HepG2 (cell line): ENCODE measurements around the gene THRB. TPM values are rescaled to one million over a fixed set of nuclear protein-coding genes. Genes with fewer than 3 reads are reported as not detected.

ENCODE experiments used
- ATAC-seq: fragments of 200-7000 bp; cut with Tn5 transposase; 3 replicates; pipeline ENCODE4 v1.9.1; 2020; ENCODE audit warnings: mild to moderate bottlenecking, moderate library complexity
- BruUV-seq: library from RNA; stranded (reverse); fragments of 400-500 nt; replicated peaks from 2 replicates; lab custom pipeline; 2021; lab: Mats Ljungman, UMichigan
- CTCF ChIA-PET: fragments of 300-600 bp; formaldehyde crosslinking; extraction: SDS; loops from one replicate; lab custom pipeline; 2021; ENCODE audit warnings: low total read pairs, inconsistent platforms, low intra/inter-chr PET ratio; lab: Yijun Ruan, JAX
- POLR2A ChIA-PET: fragments of 350-600 bp; sonication (Branson Sonifier 250); formaldehyde crosslinking; loops from one replicate; lab custom pipeline; 2020; ENCODE audit warnings: antibody characterized with exemption, inconsistent platforms; lab: Yijun Ruan, JAX
- DNase-seq: peaks from one replicate; pipeline ENCODE4 v3.0.0-alpha.2; 2015; ENCODE audit warnings: low spot score
- FAIRE-seq: peaks from 3 replicates; lab custom pipeline; 2011; peaks lifted over from hg19 to GRCh38; lab: Jason Lieb, UNC
- H2AFZ ChIP-seq: one replicate; pipeline ENCODE4 v1.6.1; 2011; ENCODE audit warnings: low read length, inconsistent platforms
- H3K27ac ChIP-seq: fragments of 300-600 bp; 3 replicates; pipeline ENCODE4 v1.8.0; 2011; ENCODE audit warnings: mixed run types, mild to moderate bottlenecking, mixed read lengths, low read length, inconsistent platforms; ENCODE audit not compliant: insufficient read depth; ENCODE audit errors: extremely low read length
- H3K27me3 ChIP-seq, 2 experiments: fragments of 200-600 bp in 1 of 2; 2 replicates in 1 of 2; 3 replicates in 1 of 2; pipeline versions ENCODE4 v1.6.0 to v1.8.0; 2011; ENCODE audit warnings: low read length in 2 of 2, mild to moderate bottlenecking in 2 of 2, moderate library complexity in 2 of 2, inconsistent platforms in 1 of 2; ENCODE audit not compliant: insufficient read depth in 2 of 2, control insufficient read depth in 1 of 2
- H3K36me3 ChIP-seq, 2 experiments: fragments of 200-600 bp in 1 of 2; replicated peaks in 1 of 2; 2 replicates in 1 of 2; 3 replicates in 1 of 2; pipeline versions ENCODE4 v1.5.1 to v1.8.0; 2011; ENCODE audit warnings: low read length in 2 of 2, inconsistent platforms in 1 of 2; ENCODE audit not compliant: insufficient read depth in 2 of 2, control insufficient read depth in 1 of 2
- H3K4me1 ChIP-seq: 2 replicates; pipeline ENCODE4 v1.5.1; 2012; ENCODE audit warnings: low read length, inconsistent platforms; ENCODE audit not compliant: insufficient read depth
- H3K4me2 ChIP-seq: 2 replicates; pipeline ENCODE4 v1.6.0; 2011; ENCODE audit warnings: low read depth, low read length, inconsistent platforms
- H3K4me3 ChIP-seq, 3 experiments: fragments of 200-600 bp in 1 of 3; sonication (generic), shearing (Covaris generic) in 1 of 3; replicated peaks in 1 of 3; 2 replicates each; pipeline ENCODE4 v1.5.1; 2011 to 2016; ENCODE audit warnings: low read length in 3 of 3, inconsistent platforms in 2 of 3, low read depth in 2 of 3, mild to moderate bottlenecking in 2 of 3, control low read depth in 1 of 3, mixed read lengths in 1 of 3; ENCODE audit not compliant: insufficient read depth in 1 of 3
- H3K79me2 ChIP-seq: one replicate; pipeline ENCODE4 v1.6.1; 2011; ENCODE audit warnings: low read length, inconsistent platforms; ENCODE audit not compliant: insufficient read depth
- H3K9ac ChIP-seq: 2 replicates; pipeline ENCODE4 v1.6.0; 2011; ENCODE audit warnings: mild to moderate bottlenecking, low read depth, low read length, inconsistent platforms; ENCODE audit not compliant: insufficient read depth
- H3K9me3 ChIP-seq: 2 replicates; pipeline ENCODE4 v1.5.1; 2012; ENCODE audit warnings: mild to moderate bottlenecking, low read length
- H4K20me1 ChIP-seq: 2 replicates; pipeline ENCODE4 v1.6.0; 2011; ENCODE audit warnings: inconsistent platforms, mild to moderate bottlenecking, low read length, moderate library complexity; ENCODE audit not compliant: insufficient read depth
- BRF2 ChIP-seq: sonication (generic); formaldehyde crosslinking; IDR thresholded peaks from 2 replicates; pipeline ENCODE4 v1.8.1; 2022; ENCODE audit warnings: mild to moderate bottlenecking, missing genetic modification reagents
- CBFB ChIP-seq: sonication (generic); formaldehyde crosslinking; IDR thresholded peaks from 2 replicates; pipeline ENCODE4 v1.4.0; 2020; ENCODE audit warnings: missing genetic modification reagents
- DR1 ChIP-seq: sonication (generic); formaldehyde crosslinking; IDR thresholded peaks from 2 replicates; pipeline ENCODE4 v1.8.0; 2021; ENCODE audit warnings: mild to moderate bottlenecking, missing genetic modification reagents, inconsistent platforms
- HMGA1 ChIP-seq: sonication (generic); formaldehyde crosslinking; conservative IDR thresholded peaks from 2 replicates; pipeline ENCODE4 v1.4.0; 2020; ENCODE audit warnings: missing genetic modification reagents
- NFE2L2 ChIP-seq: fragments of 150-350 bp; IDR thresholded peaks from 2 replicates; pipeline ENCODE4 v1.6.1; 2014; ENCODE audit warnings: low read length
- NFIB ChIP-seq: sonication (generic); formaldehyde crosslinking; IDR thresholded peaks from 2 replicates; pipeline ENCODE4 v1.9.0; 2021; ENCODE audit warnings: missing genetic modification reagents, mild to moderate bottlenecking, borderline replicate concordance
- PRDM15 ChIP-seq: sonication (generic); formaldehyde crosslinking; IDR thresholded peaks from 2 replicates; pipeline ENCODE4 v1.4.0; 2020; ENCODE audit warnings: missing genetic modification reagents
- SP1 ChIP-seq, 2 experiments: fragments of 450-650 bp in 1 of 2; sonication (generic) in 1 of 2; formaldehyde crosslinking in 1 of 2; IDR thresholded peaks; 2 replicates each; pipeline versions ENCODE4 v1.4.0 to v1.6.1; 2016 to 2020; ENCODE audit warnings: missing genetic modification reagents in 1 of 2
- ZBTB10 ChIP-seq: sonication (generic); formaldehyde crosslinking; IDR thresholded peaks from 2 replicates; pipeline ENCODE4 v1.4.0; 2020; ENCODE audit warnings: missing genetic modification reagents, borderline replicate concordance
- ZNF138 ChIP-seq: sonication (generic); formaldehyde crosslinking; IDR thresholded peaks from 2 replicates; pipeline ENCODE4 v1.5.0; 2020; ENCODE audit warnings: mild to moderate bottlenecking, low read depth, missing genetic modification reagents
- ZNF44 ChIP-seq: sonication (generic); formaldehyde crosslinking; IDR thresholded peaks from 2 replicates; pipeline ENCODE4 v1.5.1; 2020; ENCODE audit warnings: mild to moderate bottlenecking, missing genetic modification reagents
- ZNF790 ChIP-seq: sonication (generic); formaldehyde crosslinking; IDR thresholded peaks from 2 replicates; pipeline ENCODE4 v1.8.0; 2022; ENCODE audit warnings: missing genetic modification reagents, mild to moderate bottlenecking, borderline replicate concordance
- WGBS: methylation state at CpG from one replicate; pipeline ENCODE4 v1.1.6; 2017; ENCODE audit warnings: low lambda C conversion rate; 5-methylcytosine and 5-hydroxymethylcytosine counted together
- in situ Hi-C: cut with HindIII; loops from 2 replicates; pipeline ENCODE4 v1.10.0; 2017; ENCODE audit warnings: low pct_unique_long_range_greater_than_20kb; ENCODE audit not compliant: extremely low pct_ligation_motif_present
- intact Hi-C: fragments of 100-400 bp; cut with micrococcal nuclease; formaldehyde crosslinking; loops from one replicate; pipeline ENCODE4 v1.10.0; 2022; ENCODE audit not compliant: unreplicated experiment
- polyA plus RNA-seq, 8 experiments: library from polyadenylated mRNA; depleted of rRNA in 3 of 8; stranded (reverse) in 7 of 8; unstranded in 1 of 8; fragments of >200 nt; fragmentation: Illumina TruSeq in 4 of 8; extraction: Trizol in 4 of 8; gene quantifications; 2 replicates each; pipeline versions ENCODE4 v1.2.1 to v1.2.3, GENCODE V29; 2011 to 2016; ENCODE audit warnings: low read depth in 4 of 8, missing spikeins in 1 of 8, mixed read lengths in 1 of 8; ENCODE audit not compliant: insufficient read depth in 1 of 8
- total RNA-seq, 5 experiments: library from RNA; depleted of rRNA; stranded (reverse); fragments of >200 nt; fragmentation: Illumina TruSeq; extraction: Trizol; gene quantifications; 2 replicates each; pipeline ENCODE4 v1.2.3, GENCODE V29; 2016; ENCODE audit warnings: low read depth in 1 of 5

Gene THRB
- total and polyA plus RNA-seq, 2 of the 13 experiments (the other 11 are each of a cell fraction or from before 2014, with no cell fraction given): 4.7 to 22.7 TPM

- Histone ChIP-seq H3K27ac (no peak overlapping the region), H3K36me3 (peaks cover 1 to 45% of the 10 kb centered on the region in 2 experiments), H3K27me3 (no peaks in the 10 kb centered on the region), H3K4me1 (no peaks in the 10 kb centered on the region), H3K79me2 (no peaks in the 10 kb centered on the region), H4K20me1 (no peaks in the 10 kb centered on the region), H3K9ac (no peak overlapping the region), H3K4me3 (no peak overlapping the region), H3K4me2 (no peak overlapping the region), H2AFZ (no peak overlapping the region), H3K9me3 (no peaks in the 10 kb centered on the region)
- FAIRE-seq: no peak
- no peak for ATAC-seq
- ChIA-PET CTCF (no interaction called here), POLR2A (no interaction called here)
- intact Hi-C loops (no loop called here), in situ Hi-C loops (no loop called here)
- WGBS: 90% methylated on average over 4 of the region's 4 CpGs
- no TSS peak for BruUV-seq
- DNase-seq: no peak
- TF ChIP-seq ZNF44 (no peak), PRDM15 (CRISPR knock-in tag) (no peak), NFIB (CRISPR knock-in tag) (no peak), ZNF790 (CRISPR knock-in tag) (no peak), CBFB (no peak), ZBTB10 (CRISPR knock-in tag) (no peak), DR1 (CRISPR knock-in tag) (no peak), BRF2 (CRISPR knock-in tag) (no peak), HMGA1 (CRISPR knock-in tag) (no peak), NFE2L2 (no peak), ZNF138 (CRISPR knock-in tag) (no peak), SP1 (IDR thresholded peaks at IDR 0.05) (no peak), SP1 (CRISPR knock-in tag; IDR thresholded peaks at IDR 0.05) (no peak)
Measured at GRCh38 chr3:24139463-24140412, 354.9 kb downstream of the THRB start.
